Endothelial cell of umbilical vein (primary cell): ENCODE data around the gene MUC13. TPM values are rescaled to one million over a fixed set of nuclear protein-coding genes. Genes with fewer than 3 reads are reported as not detected.

Experiments used
- BruUV-seq: library from RNA; stranded (reverse); fragments of 400-500 nt; replicated peaks from 2 replicates; lab custom pipeline; 2021; lab: Mats Ljungman, UMichigan
- CTCF ChIA-PET: fragments of 300-600, 350-600 bp; sonication (Branson Sonifier 250); formaldehyde crosslinking; loops from one replicate; lab custom pipeline; 2021; ENCODE audit warnings: antibody characterized with exemption, inconsistent platforms; lab: Charles Lee
- POLR2A ChIA-PET: fragments of 300-600, 350-600 bp; sonication (Branson Sonifier 250); formaldehyde crosslinking; loops from one replicate; lab custom pipeline; 2021; ENCODE audit warnings: antibody characterized with exemption, inconsistent platforms; lab: Charles Lee
- DNase-seq: peaks from one replicate; pipeline ENCODE4 v3.0.0-alpha.2; 2011; ENCODE audit warnings: low read depth, low spot score
- FAIRE-seq: peaks from 2 replicates; lab custom pipeline; 2011; peaks lifted over from hg19 to GRCh38; lab: Jason Lieb, UNC
- H2AFZ ChIP-seq: 2 replicates; pipeline ENCODE4 v1.6.0; 2012; ENCODE audit warnings: low read depth, low read length, control low read depth, inconsistent platforms
- H3K27ac ChIP-seq: 2 replicates; pipeline ENCODE4 v1.5.1; 2011; ENCODE audit warnings: low read depth, mild to moderate bottlenecking, control low read depth, low read length, moderate library complexity; ENCODE audit not compliant: insufficient read depth
- H3K27me3 ChIP-seq, 2 experiments: 2 replicates each; pipeline versions ENCODE4 v1.6.0 to v1.6.1; 2011; ENCODE audit warnings: low read length in 2 of 2, mixed read lengths in 1 of 2; ENCODE audit not compliant: control insufficient read depth in 2 of 2, insufficient read depth in 2 of 2
- H3K36me3 ChIP-seq, 2 experiments: 2 replicates in 1 of 2; 3 replicates in 1 of 2; pipeline ENCODE4 v1.5.1; 2011; ENCODE audit warnings: low read length in 2 of 2, mild to moderate bottlenecking in 1 of 2, moderate library complexity in 1 of 2; ENCODE audit not compliant: control insufficient read depth in 2 of 2, insufficient read depth in 2 of 2; ENCODE audit errors: extremely low read depth in 1 of 2
- H3K4me1 ChIP-seq: 3 replicates; pipeline ENCODE4 v1.5.1; 2011; ENCODE audit warnings: mild to moderate bottlenecking, low read length; ENCODE audit not compliant: control insufficient read depth, insufficient read depth; ENCODE audit errors: extremely low read depth
- H3K4me2 ChIP-seq: 2 replicates; pipeline ENCODE4 v1.6.1; 2011; ENCODE audit warnings: low read length, control low read depth, mixed read lengths; ENCODE audit not compliant: insufficient read depth
- H3K4me3 ChIP-seq, 3 experiments: fragments of 200-600 bp in 1 of 3; sonication (generic), shearing (Covaris generic) in 1 of 3; replicated peaks in 1 of 3; 2 replicates each; pipeline ENCODE4 v1.5.1; 2011 to 2016; ENCODE audit warnings: control low read depth in 3 of 3, low read length in 3 of 3, mild to moderate bottlenecking in 2 of 3, inconsistent platforms in 1 of 3, low read depth in 1 of 3, moderate library complexity in 1 of 3; ENCODE audit not compliant: insufficient read depth in 1 of 3
- H3K79me2 ChIP-seq: 2 replicates; pipeline ENCODE4 v1.6.0; 2012; ENCODE audit warnings: low read length, inconsistent platforms; ENCODE audit not compliant: control insufficient read depth, insufficient read depth
- H3K9ac ChIP-seq: replicated peaks from 2 replicates; pipeline ENCODE3; 2011; ENCODE audit warnings: low read length, control low read depth; ENCODE audit not compliant: insufficient read depth; ENCODE audit errors: extremely low read depth
- H3K9me1 ChIP-seq: replicated peaks from 3 replicates; pipeline ENCODE4 v1.6.0; 2011; ENCODE audit warnings: mild to moderate bottlenecking, low read length; ENCODE audit not compliant: control insufficient read depth, insufficient read depth; ENCODE audit errors: extremely low read depth
- H3K9me3 ChIP-seq: replicated peaks from 2 replicates; pipeline ENCODE4 v1.5.1; 2012; ENCODE audit warnings: low read length, inconsistent platforms; ENCODE audit not compliant: control insufficient read depth, insufficient read depth
- H4K20me1 ChIP-seq: replicated peaks from 2 replicates; pipeline ENCODE3; 2011; ENCODE audit warnings: mild to moderate bottlenecking, low read length; ENCODE audit not compliant: control insufficient read depth, insufficient read depth; ENCODE audit errors: extremely low read depth
- CTCF ChIP-seq, 2 donors: IDR thresholded peaks; 1 replicate in 1 of 2; 2 replicates in 1 of 2; pipeline ENCODE4 v1.5.1; 2011; ENCODE audit warnings: low read length in 2 of 2, mild to moderate bottlenecking in 2 of 2, moderate library complexity in 2 of 2, control low read depth in 1 of 2, inconsistent platforms in 1 of 2, low read depth in 1 of 2; ENCODE audit not compliant: insufficient read depth in 1 of 2; ENCODE audit errors: extremely low read depth in 1 of 2
- EZH2 ChIP-seq: IDR thresholded peaks from 2 replicates; pipeline ENCODE4 v1.6.1; 2012; ENCODE audit warnings: borderline replicate concordance, low read depth, mild to moderate bottlenecking, moderate library complexity, low read length, inconsistent platforms; ENCODE audit not compliant: severe bottlenecking
- FOS ChIP-seq: IDR thresholded peaks from 2 replicates; pipeline ENCODE4 v1.6.1; 2011; ENCODE audit warnings: mild to moderate bottlenecking, low read length, moderate library complexity, borderline replicate concordance; ENCODE audit not compliant: insufficient read depth
- GATA2 ChIP-seq: IDR thresholded peaks from 2 replicates; pipeline ENCODE4 v1.7.0; 2011; ENCODE audit warnings: low read depth, mild to moderate bottlenecking, moderate library complexity, mixed read lengths, low read length; ENCODE audit not compliant: insufficient read length, insufficient read depth
- JUN ChIP-seq: IDR thresholded peaks from 2 replicates; pipeline ENCODE4 v1.6.1; 2011; ENCODE audit warnings: borderline replicate concordance, low read depth; ENCODE audit not compliant: insufficient read length, insufficient read depth
- MYC ChIP-seq: IDR thresholded peaks from one replicate; pipeline ENCODE4 v1.6.1; 2011; ENCODE audit warnings: mild to moderate bottlenecking, low read depth, low read length
- POLR2A ChIP-seq: IDR thresholded peaks from 2 replicates; pipeline ENCODE4 v1.6.1; 2012; ENCODE audit warnings: low read depth, mild to moderate bottlenecking, control low read depth, low read length
- POLR2AphosphoS5 ChIP-seq: IDR thresholded peaks from 2 replicates; pipeline ENCODE4 v1.6.1; 2012; ENCODE audit warnings: low read depth, mild to moderate bottlenecking, control low read depth, low read length, moderate library complexity; ENCODE audit not compliant: insufficient read depth
- dilution Hi-C: fragments of 300-500 bp; cut with MboI; formaldehyde crosslinking; loops from one replicate; pipeline ENCODE4 v1.15.0; 2019; ENCODE audit warnings: low sequenced_read_pairs; ENCODE audit not compliant: extremely low pct_ligation_motif_present
- intact Hi-C: fragments of 100-400 bp; cut with micrococcal nuclease; formaldehyde crosslinking; loops from one replicate; pipeline ENCODE4 v1.10.0; 2022
- polyA plus RNA-seq, 4 experiments: library from polyadenylated mRNA; depleted of rRNA in 3 of 4; stranded (reverse) in 3 of 4; unstranded in 1 of 4; fragments of >200 nt; gene quantifications; 2 replicates each; pipeline versions ENCODE4 v1.2.1 to v1.2.3, GENCODE V29; 2011 to 2012; ENCODE audit warnings: missing spikeins in 1 of 4
- total RNA-seq: library from RNA; stranded (reverse); gene quantifications from 2 replicates; pipeline ENCODE4 v1.2.3, GENCODE V29; 2021
- TF ChIP-seq, protein P1 (sequence below): IDR thresholded peaks from 2 replicates; pipeline ENCODE4 v1.6.1; 2011; ENCODE audit not compliant: insufficient read depth, insufficient read length

The MUC13 gene
- total and polyA plus RNA-seq, 2 donors (not counting 3 experiments of a cell fraction or from before 2014, with no cell fraction given) = not detected

DNA sequence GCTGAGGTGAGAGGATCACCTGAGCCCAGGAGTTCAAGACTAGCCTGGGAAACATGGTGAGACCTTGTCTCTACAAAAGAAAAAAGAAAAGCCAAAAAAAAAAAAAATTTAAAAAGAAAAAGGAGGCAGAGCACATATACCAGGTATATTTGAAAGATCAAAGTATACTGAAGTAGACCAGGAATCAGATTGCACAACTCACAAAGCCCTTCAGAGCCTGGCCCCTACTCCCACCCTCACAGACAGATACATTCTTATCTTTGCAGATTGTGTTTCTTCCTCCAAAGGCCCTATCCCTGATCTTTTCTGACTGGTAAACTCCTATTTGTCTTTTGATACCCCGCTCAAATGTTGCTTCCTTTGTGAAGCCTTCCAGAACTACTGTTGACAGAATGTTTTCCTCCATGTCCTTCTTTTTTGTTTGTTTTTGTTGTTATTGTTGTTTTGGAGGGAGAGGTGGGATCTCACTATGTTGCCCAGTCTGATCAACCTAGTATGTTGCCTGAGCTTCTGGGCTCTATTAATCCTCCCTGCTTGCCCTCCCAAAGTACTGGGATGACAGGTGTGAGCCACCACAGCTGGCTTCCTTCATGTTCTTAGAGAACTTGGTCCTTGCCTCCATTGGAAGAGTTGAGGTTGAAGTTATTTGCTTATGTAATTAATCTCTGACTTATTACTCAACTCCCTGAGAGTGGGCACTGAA is 37.6 kb downstream of the MUC13 start:
- H3K79me2 ChIP-seq = no peaks in the 10 kb centered on the region
- H3K4me1 ChIP-seq = no peaks in the 10 kb centered on the region
- dilution Hi-C loops = loop anchor here (25.0 kb wide), 1 partner anchor 135 kb away; no protein-coding TSS in a partner anchor
- no peaks in the 10 kb centered on the region for H3K9me3 ChIP-seq
- no peaks in the 10 kb centered on the region for H3K9me1 ChIP-seq
- no peaks in the 10 kb centered on the region for H3K27me3 ChIP-seq
- no peak overlapping the region for H3K9ac ChIP-seq
- no peak overlapping the region for H3K27ac ChIP-seq
- no peaks in the 10 kb centered on the region for H4K20me1 ChIP-seq
- ChIA-PET POLR2A (interaction anchor here (0.6 kb wide), 1 partner anchor 159 kb away, joined by 3 read pairs; no protein-coding TSS in a partner anchor), CTCF (interaction anchor here (0.6 to 7.6 kb wide), 4 partner anchors 10 to 136 kb away, joined by 3 to 66 read pairs (median 16); no protein-coding TSS in a partner anchor)
- FAIRE-seq = no peak
- no peaks in the 10 kb centered on the region for H3K36me3 ChIP-seq
- no peak overlapping the region for H3K4me2 ChIP-seq
- no peak overlapping the region for H3K4me3 ChIP-seq
- intact Hi-C loops = no loop called here
- TF ChIP-seq POLR2A = no peak
- BruUV-seq = no TSS peak
- no peak overlapping the region for H2AFZ ChIP-seq
- DNase-seq = no peak

- H4K20me1 ChIP-seq = no peaks in the 10 kb centered on the region
- dilution Hi-C loops = loop anchor here (25.0 kb wide), 1 partner anchor 133 kb away; no protein-coding TSS in a partner anchor
- no peak overlapping the region for H3K27ac ChIP-seq
- H3K36me3 ChIP-seq = no peaks in the 10 kb centered on the region
- no TSS peak for BruUV-seq
- ChIA-PET POLR2A (no interaction called here), CTCF (interaction anchor here (0.8 to 7.6 kb wide), 5 partner anchors 23 to 134 kb away, joined by 3 to 66 read pairs (median 4); no protein-coding TSS in a partner anchor)
- no peaks in the 10 kb centered on the region for H3K9me1 ChIP-seq
- H2AFZ ChIP-seq = no peak overlapping the region
- no peak for FAIRE-seq
- no peaks in the 10 kb centered on the region for H3K27me3 ChIP-seq
- no peaks in the 10 kb centered on the region for H3K79me2 ChIP-seq
- intact Hi-C loops = no loop called here
- H3K9ac ChIP-seq = no peak overlapping the region
- no peak for DNase-seq
- no peak for TF ChIP-seq CTCF (IDR thresholded peaks at IDR 0.05; ENCODE audit: extremely low read depth in 1 of 2, insufficient read depth in 1 of 2, low read depth in 1 of 2, low read length in 2 of 2)
- no peak for TF ChIP-seq POLR2AphosphoS5
- no peak for TF ChIP-seq FOS
- no peak for TF ChIP-seq EZH2
- TF ChIP-seq GATA2 = no peak
- TF ChIP-seq, protein P1, sequence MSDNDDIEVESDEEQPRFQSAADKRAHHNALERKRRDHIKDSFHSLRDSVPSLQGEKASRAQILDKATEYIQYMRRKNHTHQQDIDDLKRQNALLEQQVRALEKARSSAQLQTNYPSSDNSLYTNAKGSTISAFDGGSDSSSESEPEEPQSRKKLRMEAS = no peak
- no peak for TF ChIP-seq JUN
- TF ChIP-seq POLR2A = no peak
- TF ChIP-seq MYC = no peak
- H3K9me3 ChIP-seq = no peaks in the 10 kb centered on the region
- no peak overlapping the region for H3K4me2 ChIP-seq
- H3K4me3 ChIP-seq = no peak overlapping the region
- no peaks in the 10 kb centered on the region for H3K4me1 ChIP-seq
Measured at GRCh38 chr3:124895756-124896155, 38.8 kb downstream of the MUC13 start.
